WERI-Rb-1 (cell line): Measurements from ENCODE around the gene TTLL3.

ENCODE experiments used
- DNase-seq: peaks from one replicate; pipeline ENCODE4 v3.0.0-alpha.2; 2020
- H3K27ac ChIP-seq: fragments of 250-450 bp; sonication (Bioruptor Pico); 2 replicates; pipeline ENCODE4 v1.5.1; 2020; ENCODE audit warnings: mild to moderate bottlenecking, moderate library complexity
- H3K27me3 ChIP-seq: fragments of 250-450 bp; sonication (Bioruptor Pico); 2 replicates; pipeline ENCODE4 v1.5.1; 2021; ENCODE audit warnings: mild to moderate bottlenecking, low read depth, moderate library complexity; ENCODE audit not compliant: insufficient read depth, severe bottlenecking
- H3K36me3 ChIP-seq: fragments of 250-450 bp; sonication (Bioruptor Pico); 2 replicates; pipeline ENCODE4 v1.5.1; 2020; ENCODE audit warnings: mild to moderate bottlenecking, moderate library complexity
- H3K4me3 ChIP-seq: 2 replicates; pipeline ENCODE4 v1.5.1; 2011; ENCODE audit warnings: low read depth, mild to moderate bottlenecking, control low read depth, low read length
- H3K9me3 ChIP-seq: fragments of 250-450 bp; sonication (Bioruptor Pico); 2 replicates; pipeline ENCODE4 v1.5.1; 2021; ENCODE audit warnings: mild to moderate bottlenecking, moderate library complexity; ENCODE audit not compliant: severe bottlenecking
- CTCF ChIP-seq: IDR thresholded peaks from 2 replicates; pipeline ENCODE4 v1.5.1; 2011; ENCODE audit warnings: low read depth, mild to moderate bottlenecking, control low read depth, inconsistent platforms, low read length

Gene TTLL3

GRCh38 chr3:9806688-9807589 lies 3.1 kb upstream of the TTLL3 start:
- TF ChIP-seq CTCF, result no peak
- Histone ChIP-seq H3K27ac (no peak overlapping the region), H3K27me3 (no peaks in the 10 kb centered on the region), H3K36me3 (peaks cover 37% of the 10 kb centered on the region), H3K4me3 (no peak overlapping the region), H3K9me3 (no peaks in the 10 kb centered on the region)
- DNase-seq, result no peak

- peaks cover 32% of the 10 kb centered on the region for H3K36me3 ChIP-seq
- no peak overlapping the region; the same call in none of the 2 replicates for H3K27ac ChIP-seq
Measured at GRCh38 chr3:9807981-9808344, 2.1 kb upstream of the TTLL3 start.

GRCh38 chr3:9808345-9809037 lies 1.6 kb upstream of the TTLL3 start:
- Histone ChIP-seq H3K9me3 (no peaks in the 10 kb centered on the region), H3K27me3 (no peaks in the 10 kb centered on the region), H3K27ac (peak overlapping the region; percentile 86), H3K4me3 (no peak overlapping the region), H3K36me3 (peaks cover 26% of the 10 kb centered on the region)
- TF ChIP-seq CTCF, result peak; percentile 65
- peak; percentile 71 for DNase-seq

More at GRCh38 chr3:9807981-9808344, 2.1 kb upstream of the TTLL3 start:
- no peak for DNase-seq
- no peaks in the 10 kb centered on the region for H3K27me3 ChIP-seq
- H3K4me3 ChIP-seq, result no peak overlapping the region
- H3K9me3 ChIP-seq, result no peaks in the 10 kb centered on the region
- TF ChIP-seq CTCF, result no peak

GRCh38 chr3:9809239-9809614 lies 835 bp upstream of the TTLL3 start:
- Histone ChIP-seq H3K36me3 (peaks cover 19% of the 10 kb centered on the region), H3K4me3 (peak overlapping the region; percentile 68), H3K27ac (peak overlapping the region; percentile 86), H3K9me3 (no peaks in the 10 kb centered on the region), H3K27me3 (no peaks in the 10 kb centered on the region)
- peak; percentile 44 for DNase-seq
- no peak for TF ChIP-seq CTCF

DNA sequence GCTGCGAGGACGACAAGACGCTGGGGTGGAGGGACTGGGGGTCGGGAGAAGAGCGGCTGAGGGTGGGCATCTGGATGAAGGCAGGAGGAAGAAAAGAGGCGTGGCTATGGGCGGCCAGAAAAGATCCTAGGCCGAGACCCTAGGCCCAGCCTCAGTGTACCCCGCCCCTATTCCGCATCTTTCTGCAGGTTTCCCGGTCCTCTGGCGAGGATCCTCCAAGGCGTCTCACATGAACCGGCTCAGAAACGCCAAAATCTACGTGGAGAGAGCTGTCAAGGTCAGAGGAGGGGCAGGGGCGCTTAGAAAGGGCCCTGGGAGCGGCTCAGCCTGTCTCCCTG lies 340 bp downstream of the TTLL3 start:
- TF ChIP-seq CTCF, result no peak
- Histone ChIP-seq H3K9me3 (no peaks in the 10 kb centered on the region), H3K4me3 (peak overlapping the region; percentile 68), H3K27me3 (no peaks in the 10 kb centered on the region), H3K36me3 (peaks cover 7% of the 10 kb centered on the region), H3K27ac (peak overlapping the region; percentile 86)
- DNase-seq, result no peak
